HG02870 (cell line): Measurements from ENCODE around the gene GMPS.
"Not testable (repeated sequence)": the region's sequence is repeated elsewhere in the genome, so short reads cannot be mapped to it uniquely, and the experiment has no call there.

Experiments used
- ATAC-seq: cut with Tn5 transposase; IDR thresholded peaks from one replicate; pipeline ENCODE4 v1.9.1; 2021; ENCODE audit warnings: mild to moderate bottlenecking, moderate library complexity; ENCODE audit not compliant: unreplicated experiment

The GMPS gene

GRCh38 chr3:155871746-155872158 lies 1.3 kb downstream of the GMPS start:
- ATAC-seq, result peak; percentile 2

GRCh38 chr3:155872904-155873646 lies 2.6 kb downstream of the GMPS start:
- ATAC-seq, result no peak

DNA sequence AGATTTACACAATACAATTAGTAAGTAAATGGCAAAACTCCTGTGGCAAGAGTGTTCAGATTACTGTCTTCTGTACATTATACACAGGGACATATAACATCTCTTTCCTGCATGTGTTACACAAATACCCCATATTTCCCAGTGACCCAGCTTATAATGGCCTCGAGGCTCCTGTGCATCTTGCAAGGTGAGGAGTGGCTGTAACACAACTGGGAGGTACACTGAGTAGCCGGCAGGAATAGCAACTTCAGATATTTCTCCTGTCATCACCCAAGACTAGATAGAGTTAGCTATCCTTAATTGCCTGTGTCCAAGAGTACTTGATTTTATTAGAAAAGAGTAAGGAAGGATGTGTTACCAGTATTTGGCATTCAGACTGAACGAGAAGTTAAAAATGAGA lies 5.6 kb downstream of the GMPS start:
- no peak for ATAC-seq

DNA sequence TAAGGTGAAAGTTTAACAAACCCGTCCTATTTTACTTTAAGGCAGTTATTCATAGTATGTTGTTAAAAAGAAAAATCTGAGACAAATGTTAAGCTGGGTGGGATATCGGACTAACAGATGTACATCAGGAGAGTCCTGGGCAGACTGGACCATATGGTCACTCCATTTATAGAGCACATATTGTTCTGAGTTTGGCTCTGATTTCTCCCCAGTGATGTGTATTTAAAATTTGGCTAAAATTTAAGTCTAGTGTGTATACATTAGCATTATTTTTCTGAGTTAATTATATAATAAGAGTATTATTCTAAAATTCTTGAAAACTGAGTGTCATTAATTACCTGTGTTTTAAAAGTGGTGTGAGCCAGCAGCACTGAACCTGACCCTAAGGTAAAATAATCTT lies 6.1 kb downstream of the GMPS start:
- ATAC-seq, result no peak

DNA sequence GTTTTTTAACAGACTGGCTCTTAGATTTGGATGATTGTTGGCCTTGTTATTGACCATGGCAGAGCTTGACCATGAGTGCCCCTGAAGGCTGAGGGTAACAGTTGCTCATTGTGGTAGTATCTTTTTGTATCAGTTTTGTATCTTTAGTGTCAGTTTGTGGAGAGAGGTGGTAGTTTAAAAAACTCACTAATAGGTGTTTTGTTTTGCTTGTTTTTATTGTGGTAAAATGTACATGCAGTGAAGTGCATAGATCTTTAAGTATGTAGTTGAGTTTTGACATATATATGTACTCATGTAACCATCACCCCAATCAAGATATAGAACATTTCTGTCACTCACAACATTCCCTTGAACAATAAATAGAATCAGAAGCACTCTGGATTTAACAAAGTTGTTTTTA lies 9.8 kb downstream of the GMPS start:
- ATAC-seq, result no peak

DNA sequence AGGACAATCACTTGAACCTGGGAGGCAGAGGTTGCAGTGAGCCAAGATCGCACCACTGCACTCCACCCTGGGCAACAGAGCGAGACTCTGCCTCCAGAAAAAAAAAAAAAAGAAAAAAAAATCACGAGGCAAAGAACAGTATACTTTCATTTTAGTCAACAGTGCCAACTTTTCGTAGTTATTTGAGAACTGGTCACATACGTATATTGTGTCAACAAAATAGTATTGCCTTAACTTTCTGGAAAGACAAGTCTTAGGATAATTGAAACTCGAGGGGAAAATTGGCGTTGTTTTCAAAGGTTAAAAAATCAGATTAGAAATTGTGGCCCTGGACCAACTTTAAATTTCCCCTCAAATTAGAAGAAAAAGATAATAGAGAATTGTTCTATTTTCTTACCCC lies 13.8 kb downstream of the GMPS start:
- no peak for ATAC-seq

GRCh38 chr3:155885292-155885691 lies 14.8 kb downstream of the GMPS start:
- ATAC-seq, result no peak

DNA sequence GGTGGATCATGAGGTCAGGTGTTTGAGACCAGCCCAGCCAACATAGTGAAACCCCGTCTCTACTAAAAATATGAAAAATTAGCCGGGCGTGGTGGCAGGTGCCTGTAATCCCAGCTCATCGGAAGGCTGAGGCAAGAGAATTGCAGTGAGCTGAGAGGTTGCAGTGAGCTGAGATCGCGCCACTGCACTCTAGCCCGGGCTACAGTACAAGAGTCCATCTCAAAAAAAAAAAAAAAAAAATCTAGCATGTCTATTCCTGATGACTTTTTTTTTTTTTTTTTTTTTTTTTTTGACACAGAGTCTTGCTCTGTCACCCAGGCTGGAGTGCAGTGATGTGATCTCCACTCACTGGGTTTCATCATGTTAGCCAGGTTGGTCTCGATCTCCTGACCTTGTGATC lies 15.9 kb downstream of the GMPS start:
- ATAC-seq, result not testable (repeated sequence)

GRCh38 chr3:155886915-155887314 lies 16.5 kb downstream of the GMPS start:
- ATAC-seq, result no peak

- ATAC-seq, result no peak
Measured at GRCh38 chr3:155889212-155889611, 18.8 kb downstream of the GMPS start.

DNA sequence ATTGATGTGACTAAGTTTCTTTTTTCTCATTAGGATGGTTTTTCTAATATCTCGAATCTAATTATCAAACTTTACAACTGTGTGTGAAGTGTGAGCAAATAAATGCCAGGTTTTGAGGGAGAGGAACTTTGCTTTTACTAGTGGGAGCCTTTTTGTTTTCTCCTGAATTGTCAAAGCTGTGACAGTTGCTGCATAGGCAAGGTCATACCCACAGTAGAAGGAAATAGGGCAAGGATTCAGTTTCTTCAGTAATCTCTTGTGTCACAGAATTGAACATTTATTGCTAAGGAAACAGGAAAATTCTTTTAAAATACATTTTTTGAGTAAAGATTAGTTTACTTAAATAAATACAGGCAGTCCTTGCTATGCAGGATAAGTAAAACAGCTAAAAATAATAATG lies 19.5 kb downstream of the GMPS start:
- no peak for ATAC-seq

GRCh38 chr3:155890671-155891190 lies 20.3 kb downstream of the GMPS start:
- ATAC-seq, result peak; percentile 43

GRCh38 chr3:155891321-155891720 lies 20.9 kb downstream of the GMPS start:
- ATAC-seq, result no peak

DNA sequence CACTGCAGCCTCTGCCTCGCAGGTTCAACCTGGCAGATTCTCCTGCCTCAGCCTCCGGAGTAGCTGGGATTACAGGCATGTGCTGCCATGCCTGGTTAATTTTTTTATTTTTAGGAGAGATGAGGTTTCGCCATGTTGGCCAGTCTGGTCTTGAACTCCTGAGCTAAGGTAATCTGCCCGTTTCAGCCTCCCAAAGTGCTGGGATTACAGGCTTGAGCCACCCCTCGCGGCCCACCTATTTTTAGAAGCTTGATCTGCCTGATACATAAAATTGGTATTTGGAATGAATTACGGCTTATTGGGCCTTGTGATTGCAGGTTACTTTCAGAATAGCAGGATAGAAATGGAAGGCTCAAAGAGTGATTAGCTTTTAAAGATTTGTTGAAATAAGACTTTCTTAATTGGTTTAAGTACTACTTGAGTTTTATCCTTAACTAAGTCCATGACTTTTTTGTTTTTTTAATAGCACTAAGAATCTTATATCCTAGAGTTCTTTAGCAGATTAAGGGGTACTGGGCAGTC lies 25.0 kb downstream of the GMPS start:
- ATAC-seq, result no peak

DNA sequence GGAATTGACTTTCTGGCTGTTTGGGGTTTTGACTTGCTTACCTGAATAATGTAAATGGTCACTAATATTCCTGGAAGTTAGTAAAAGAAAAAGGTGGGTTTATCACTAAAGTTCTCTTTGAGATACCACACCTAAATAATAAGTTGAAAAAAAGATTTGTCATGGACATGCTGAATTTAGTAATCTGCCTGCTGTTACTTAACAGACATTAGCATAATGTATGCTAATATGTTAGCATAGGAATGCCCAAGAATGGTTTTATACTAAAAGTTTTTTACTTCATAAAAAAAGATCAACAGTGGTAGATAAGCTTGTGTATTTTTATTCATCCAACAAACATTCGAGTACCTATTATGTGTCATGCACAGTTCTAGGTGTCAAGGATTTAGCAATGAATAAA lies 36.5 kb downstream of the GMPS start:
- no peak for ATAC-seq

GRCh38 chr3:155908086-155908485 lies 37.6 kb downstream of the GMPS start:
- no peak for ATAC-seq

GRCh38 chr3:155908605-155909004 lies 38.2 kb downstream of the GMPS start:
- no peak for ATAC-seq

DNA sequence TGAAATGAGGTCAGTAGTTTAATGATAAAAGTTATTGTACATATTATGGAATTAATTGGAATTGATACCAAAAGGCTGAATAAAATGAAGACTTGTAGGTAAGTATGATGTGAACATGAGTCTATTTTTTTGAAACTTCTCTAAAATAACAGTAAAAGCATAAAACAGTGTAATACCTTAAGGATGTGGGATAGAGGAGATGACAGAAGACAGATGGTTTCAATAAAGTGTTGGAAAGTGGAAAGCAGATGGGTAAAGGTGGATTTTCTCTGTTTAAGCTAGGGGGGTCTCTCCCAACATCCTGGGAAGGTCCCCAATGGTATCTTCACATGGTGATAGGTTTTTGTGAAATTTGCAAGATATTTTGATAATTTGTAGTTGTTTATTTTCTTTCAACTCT lies 41.6 kb downstream of the GMPS start:
- no peak for ATAC-seq

DNA sequence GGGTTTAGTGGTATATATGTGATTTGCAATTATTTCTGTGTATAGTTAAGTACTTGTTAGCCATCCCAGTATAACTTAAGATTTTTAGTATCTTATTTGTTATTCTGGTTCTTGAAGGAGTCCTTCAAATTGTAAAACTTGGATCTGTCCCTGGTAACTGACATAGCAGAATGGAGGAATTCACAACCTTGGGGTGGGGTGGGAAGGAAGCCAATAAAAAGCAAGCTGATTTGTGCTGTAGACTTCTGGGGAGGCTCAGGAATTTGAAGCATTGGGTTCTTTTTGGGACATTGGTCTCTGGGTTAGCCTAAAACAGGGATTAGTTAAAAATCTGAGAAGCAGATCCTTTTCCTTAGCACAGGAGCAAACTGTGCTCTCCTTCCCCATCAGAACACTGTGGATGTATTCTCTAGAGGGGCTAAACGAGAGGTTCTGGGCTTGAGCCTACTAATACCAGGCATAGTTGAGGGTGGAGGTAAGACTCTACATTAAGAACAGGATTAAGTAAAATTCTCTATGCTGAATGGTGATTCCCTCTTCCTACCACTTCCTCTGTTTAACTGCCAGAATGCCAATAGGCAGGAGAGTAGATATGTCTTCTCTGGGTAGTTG lies 42.2 kb downstream of the GMPS start:
- no peak for ATAC-seq

GRCh38 chr3:155917781-155918180 lies 47.3 kb downstream of the GMPS start:
- ATAC-seq, result no peak

DNA sequence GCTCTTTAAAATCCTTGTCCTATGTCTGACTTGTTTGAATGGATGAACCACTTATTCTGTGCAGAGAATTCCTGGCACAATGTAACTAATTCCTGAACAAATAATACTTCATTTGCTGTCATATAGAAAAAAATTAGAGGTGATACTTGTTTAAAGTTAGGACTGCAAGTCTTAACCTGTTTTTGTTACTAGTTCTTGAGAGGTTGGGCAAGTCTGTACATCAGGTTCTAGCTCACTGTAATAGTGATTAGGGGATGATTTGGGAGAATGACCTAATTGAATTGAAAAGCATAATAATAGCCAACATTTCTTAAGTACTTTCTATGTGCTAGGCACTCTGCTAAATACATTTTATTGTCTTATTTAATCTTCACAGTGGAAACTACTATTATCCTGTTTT lies 49.3 kb downstream of the GMPS start:
- no peak for ATAC-seq

- ATAC-seq, result no peak
Measured at GRCh38 chr3:155921486-155921885, 51.0 kb downstream of the GMPS start.
